SU-DHL-6 (cell line): ENCODE data around the gene DNAJB8.

Experiments used
- H2AFZ ChIP-seq: fragments of 200-600 bp; sonication (generic); 2 replicates; pipeline ENCODE4 v1.6.1; 2014; ENCODE audit warnings: low read depth, mild to moderate bottlenecking, moderate library complexity, mixed read lengths, antibody characterized with exemption, low read length; ENCODE audit not compliant: severe bottlenecking
- H3F3A ChIP-seq: fragments of 200-600 bp; shearing (Covaris generic); 2 replicates; pipeline ENCODE4 v1.6.0; 2016; ENCODE audit warnings: antibody characterized with exemption, mild to moderate bottlenecking; ENCODE audit not compliant: insufficient read depth
- H3K27ac ChIP-seq: fragments of 200-600 bp; sonication (generic); 2 replicates; pipeline ENCODE4 v1.5.1; 2016; ENCODE audit warnings: low read depth, mild to moderate bottlenecking, low read length, moderate library complexity, mixed read lengths
- H3K27me3 ChIP-seq: fragments of 200-600 bp; sonication (generic), shearing (Covaris generic); 2 replicates; pipeline ENCODE4 v1.6.0; 2014; ENCODE audit warnings: mild to moderate bottlenecking, low read length
- H3K36me3 ChIP-seq: fragments of 200-600 bp; sonication (generic); 2 replicates; pipeline ENCODE4 v1.6.1; 2014; ENCODE audit warnings: mild to moderate bottlenecking, low read length, mixed read lengths
- H3K4me2 ChIP-seq: fragments of 300-600, 200-600 bp; shearing (Covaris generic), sonication (generic); 2 replicates; pipeline ENCODE4 v1.6.0; 2014; ENCODE audit warnings: low read length, low read depth, mild to moderate bottlenecking; ENCODE audit not compliant: poor library complexity, severe bottlenecking
- H3K4me3 ChIP-seq: fragments of 200-600 bp; sonication (generic); 2 replicates; pipeline ENCODE4 v1.5.1; 2014; ENCODE audit warnings: antibody characterized with exemption, low read length, mild to moderate bottlenecking, mixed read lengths; ENCODE audit not compliant: insufficient read depth, poor library complexity, severe bottlenecking
- H3K79me2 ChIP-seq: fragments of 200-600 bp; sonication (generic); 2 replicates; pipeline ENCODE4 v1.6.1; 2014; ENCODE audit warnings: mild to moderate bottlenecking, low read length, moderate library complexity; ENCODE audit not compliant: insufficient read depth
- H3K9ac ChIP-seq: fragments of 200-600 bp; sonication (generic); 2 replicates; pipeline ENCODE4 v1.7.0; 2014; ENCODE audit warnings: mild to moderate bottlenecking, low read length
- H3K9me2 ChIP-seq: fragments of 200-600 bp; sonication (generic); replicated peaks from 2 replicates; pipeline ENCODE4 v1.6.1; 2014; ENCODE audit warnings: low read length; ENCODE audit not compliant: insufficient read depth
- H3K9me3 ChIP-seq: fragments of 200-600 bp; sonication (generic); 2 replicates; pipeline ENCODE4 v1.6.1; 2014; ENCODE audit warnings: low read length, mixed read lengths; ENCODE audit not compliant: insufficient read depth
- H4K20me1 ChIP-seq: fragments of 200-600 bp; sonication (generic); 2 replicates; pipeline ENCODE4 v1.6.1; 2014; ENCODE audit warnings: low read depth, mild to moderate bottlenecking, antibody characterized with exemption, low read length, moderate library complexity, mixed read lengths
- CTCF ChIP-seq: fragments of 200-600 bp; sonication (generic); IDR thresholded peaks from one replicate; pipeline ENCODE4 v1.5.1; 2017; ENCODE audit warnings: antibody characterized with exemption, mild to moderate bottlenecking, low read length, moderate library complexity; ENCODE audit not compliant: insufficient read depth, poor library complexity, severe bottlenecking
- EZH2phosphoT487 ChIP-seq: fragments of 200-600 bp; sonication (generic), shearing (Covaris generic); conservative IDR thresholded peaks from 2 replicates; pipeline ENCODE4 v1.6.1; 2018; ENCODE audit warnings: mild to moderate bottlenecking, antibody characterized with exemption, low read length, moderate library complexity, mixed read lengths

DNAJB8 gene

DNA sequence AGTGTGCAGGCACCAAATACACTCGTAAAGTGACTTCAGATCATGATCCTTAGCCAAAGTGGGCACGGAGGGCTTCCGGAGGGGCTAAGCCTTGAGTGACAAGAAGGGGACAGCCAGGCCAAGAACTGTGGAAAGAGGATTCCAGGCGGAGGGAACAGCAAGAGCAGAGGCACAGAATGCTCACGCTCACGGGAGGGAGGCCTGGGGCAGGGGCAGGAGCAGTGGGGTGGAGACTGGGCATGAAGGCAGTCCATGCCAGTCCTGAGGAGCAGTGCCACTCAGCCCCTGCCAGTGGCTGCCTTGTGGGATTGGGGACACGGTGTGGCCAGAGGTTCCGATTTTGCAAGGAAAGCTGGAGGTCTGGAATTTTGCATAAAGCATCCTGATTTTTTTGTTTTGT lies 36.0 kb downstream of the DNAJB8 start:
- H3K4me2 ChIP-seq, result no peak overlapping the region
- no peak overlapping the region for H3K4me3 ChIP-seq
- H3K36me3 ChIP-seq, result no peaks in the 10 kb centered on the region
- H2AFZ ChIP-seq, result no peak overlapping the region
- H3K9me3 ChIP-seq, result no peaks in the 10 kb centered on the region
- TF ChIP-seq EZH2phosphoT487 (no peak), CTCF (no peak)
- no peaks in the 10 kb centered on the region for H3K79me2 ChIP-seq
- no peaks in the 10 kb centered on the region for H3F3A ChIP-seq
- H4K20me1 ChIP-seq, result no peaks in the 10 kb centered on the region
- H3K27me3 ChIP-seq, result no peaks in the 10 kb centered on the region
- H3K27ac ChIP-seq, result no peak overlapping the region
- no peak overlapping the region for H3K9ac ChIP-seq
- no peaks in the 10 kb centered on the region for H3K9me2 ChIP-seq

- no peak overlapping the region for H3K4me3 ChIP-seq
- H4K20me1 ChIP-seq, result no peaks in the 10 kb centered on the region
- no peak overlapping the region for H3K4me2 ChIP-seq
- H3K36me3 ChIP-seq, result no peaks in the 10 kb centered on the region
- H3K9ac ChIP-seq, result no peak overlapping the region
- H3K27me3 ChIP-seq, result no peaks in the 10 kb centered on the region
- no peaks in the 10 kb centered on the region for H3F3A ChIP-seq
- H3K9me3 ChIP-seq, result no peaks in the 10 kb centered on the region
- H3K9me2 ChIP-seq, result no peaks in the 10 kb centered on the region
- no peaks in the 10 kb centered on the region for H3K79me2 ChIP-seq
- H2AFZ ChIP-seq, result no peak overlapping the region
- TF ChIP-seq EZH2phosphoT487, result no peak
- no peak for TF ChIP-seq CTCF
- H3K27ac ChIP-seq, result no peak overlapping the region
Observed at GRCh38 chr3:128430301-128430700, 36.4 kb downstream of the DNAJB8 start.

DNA sequence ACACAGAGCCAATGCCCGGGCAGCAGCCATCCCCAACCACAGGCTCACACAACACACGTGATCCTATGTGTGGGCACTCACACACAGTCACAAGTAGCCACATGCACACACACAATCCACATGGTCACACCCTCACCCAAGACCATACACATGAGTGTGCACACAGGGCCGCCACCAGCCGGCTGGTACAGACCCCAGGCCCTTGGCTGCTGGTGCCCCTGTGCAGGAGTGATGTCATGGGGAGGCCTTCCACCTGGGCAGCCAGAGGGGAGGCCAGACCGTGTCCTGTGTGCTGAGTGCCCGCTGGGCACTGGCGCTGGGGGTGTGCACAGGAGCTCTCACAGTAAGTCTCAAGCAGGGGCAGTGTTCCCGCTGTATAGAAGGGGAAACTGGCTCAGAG lies 36.9 kb downstream of the DNAJB8 start:
- Histone ChIP-seq H4K20me1 (no peaks in the 10 kb centered on the region), H3K9ac (no peak overlapping the region), H3K4me2 (no peak overlapping the region), H2AFZ (no peak overlapping the region), H3K9me2 (no peaks in the 10 kb centered on the region), H3K9me3 (no peaks in the 10 kb centered on the region), H3K4me3 (no peak overlapping the region), H3K27me3 (no peaks in the 10 kb centered on the region), H3K36me3 (no peaks in the 10 kb centered on the region), H3K27ac (no peak overlapping the region), H3K79me2 (no peaks in the 10 kb centered on the region), H3F3A (no peaks in the 10 kb centered on the region)
- TF ChIP-seq CTCF (no peak), EZH2phosphoT487 (no peak)

GRCh38 chr3:128429275-128429674 lies 37.4 kb downstream of the DNAJB8 start:
- no peak overlapping the region for H3K9ac ChIP-seq
- H2AFZ ChIP-seq, result no peak overlapping the region
- no peaks in the 10 kb centered on the region for H4K20me1 ChIP-seq
- no peak overlapping the region for H3K4me2 ChIP-seq
- no peaks in the 10 kb centered on the region for H3K27me3 ChIP-seq
- no peaks in the 10 kb centered on the region for H3K36me3 ChIP-seq
- H3K79me2 ChIP-seq, result no peaks in the 10 kb centered on the region
- no peak overlapping the region for H3K4me3 ChIP-seq
- no peaks in the 10 kb centered on the region for H3K9me3 ChIP-seq
- H3K27ac ChIP-seq, result no peak overlapping the region
- H3F3A ChIP-seq, result no peaks in the 10 kb centered on the region
- no peaks in the 10 kb centered on the region for H3K9me2 ChIP-seq
- TF ChIP-seq EZH2phosphoT487 (no peak), CTCF (no peak)
